Smooth muscle cell (in vitro differentiated cells): Measurements from ENCODE around the gene UGT2B7. TPM values are rescaled to one million over a fixed set of nuclear protein-coding genes. Genes with fewer than 3 reads are reported as not detected.

ENCODE experiments used
- polyA plus RNA-seq: library from polyadenylated mRNA; unstranded; fragments of >200 nt; fragmentation: Nextera tagmentation; extraction: Ambion mirVana; gene quantifications from 2 replicates; pipeline ENCODE4 v1.2.1, GENCODE V29; 2016
- total RNA-seq: library from RNA; depleted of rRNA; stranded (reverse); fragments of >200 nt; gene quantifications from 2 replicates; pipeline ENCODE4 v1.2.3, GENCODE V29; 2014

UGT2B7 gene
- total and polyA plus RNA-seq, 2 experiments from 2014 or later: 0.45 to 2.6 TPM

Other genes with a start within 250 kb of the UGT2B7 start
- not detected in 2 replicates for gene UGT2A3, start 144.7 kb upstream of the UGT2B7 start, total RNA-seq
- not detected in 2 replicates for gene UGT2A3, start 144.7 kb upstream of the UGT2B7 start, polyA plus RNA-seq
- gene UGT2B11, start 118.3 kb downstream of the UGT2B7 start, total RNA-seq: not detected in 2 replicates
- not detected in 2 replicates for gene UGT2B11, start 118.3 kb downstream of the UGT2B7 start, polyA plus RNA-seq
- gene UGT2B28, start 184.0 kb downstream of the UGT2B7 start, total RNA-seq: not detected in 2 replicates
- not detected in 2 replicates for gene UGT2B28, start 184.0 kb downstream of the UGT2B7 start, polyA plus RNA-seq